ENCODE measurements around the gene SGPP2. TPM values are rescaled to one million over a fixed set of nuclear protein-coding genes. Genes with fewer than 3 reads are reported as not detected.
"Not testable (repeated sequence)": the region's sequence is repeated elsewhere in the genome, so short reads cannot be mapped to it uniquely, and the experiment has no call there.

Gene SGPP2
- total RNA-seq, 4 donors from 2014 or later: 0.63 to 15.3 (median 7.2) TPM

GRCh38 chr2:222572264-222572721, 147.9 kb downstream of the SGPP2 start:
- ATAC-seq (ENCODE audit: low FRiP score) (peak; percentile 25), DNase-seq (ENCODE audit: low spot score) (no peak)
- TF ChIP-seq CTCF (IDR thresholded peaks at IDR 0.05): no peak

GRCh38 chr2:222572751-222573174, 148.4 kb downstream of the SGPP2 start:
- DNase-seq (ENCODE audit: low spot score) (no peak), ATAC-seq (ENCODE audit: low FRiP score) (peak; percentile 65)
- no peak for TF ChIP-seq CTCF (IDR thresholded peaks at IDR 0.05)

GRCh38 chr2:222575618-222576017, 151.3 kb downstream of the SGPP2 start:
- DNase-seq (ENCODE audit: low spot score) (no peak), ATAC-seq (ENCODE audit: low FRiP score) (no peak)
- no peak for TF ChIP-seq CTCF (IDR thresholded peaks at IDR 0.05)

GRCh38 chr2:222576171-222577081, 152.1 kb downstream of the SGPP2 start:
- no peak for TF ChIP-seq CTCF (IDR thresholded peaks at IDR 0.05)
- ATAC-seq (ENCODE audit: low FRiP score) (no peak), DNase-seq (ENCODE audit: low spot score) (no peak)

GRCh38 chr2:222577341-222577740, 153.0 kb downstream of the SGPP2 start:
- no peak for DNase-seq (ENCODE audit: low spot score)
- no peak for TF ChIP-seq CTCF (IDR thresholded peaks at IDR 0.05)
- no peak for ATAC-seq (ENCODE audit: low FRiP score)

- DNase-seq (ENCODE audit: low spot score) (no peak), ATAC-seq (ENCODE audit: low FRiP score) (no peak)
- no peak for TF ChIP-seq CTCF (IDR thresholded peaks at IDR 0.05)
Observed at GRCh38 chr2:222582928-222583327, 158.6 kb downstream of the SGPP2 start.

GRCh38 chr2:222584589-222584988, 160.2 kb downstream of the SGPP2 start:
- not testable (repeated sequence) for DNase-seq (ENCODE audit: low spot score); ATAC-seq (ENCODE audit: low FRiP score)

Data from omental fat pad (tissue), 4 donors.